RPMI7951 (cell line): ENCODE measurements around the gene CPVL. TPM values are rescaled to one million over a fixed set of nuclear protein-coding genes. Genes with fewer than 3 reads are reported as not detected.

Experiments
- DNase-seq: peaks from one replicate; pipeline ENCODE4 v3.0.0-alpha.2; 2012; ENCODE audit warnings: low read depth
- total RNA-seq: library from RNA; depleted of rRNA; stranded (reverse); fragments of >200 nt; shearing (Covaris generic); gene quantifications from 2 replicates; pipeline ENCODE4 v1.2.3, GENCODE V29; 2014

The CPVL gene
- total RNA-seq, 1 experiment from 2014 or later = 3.8 TPM

DNA sequence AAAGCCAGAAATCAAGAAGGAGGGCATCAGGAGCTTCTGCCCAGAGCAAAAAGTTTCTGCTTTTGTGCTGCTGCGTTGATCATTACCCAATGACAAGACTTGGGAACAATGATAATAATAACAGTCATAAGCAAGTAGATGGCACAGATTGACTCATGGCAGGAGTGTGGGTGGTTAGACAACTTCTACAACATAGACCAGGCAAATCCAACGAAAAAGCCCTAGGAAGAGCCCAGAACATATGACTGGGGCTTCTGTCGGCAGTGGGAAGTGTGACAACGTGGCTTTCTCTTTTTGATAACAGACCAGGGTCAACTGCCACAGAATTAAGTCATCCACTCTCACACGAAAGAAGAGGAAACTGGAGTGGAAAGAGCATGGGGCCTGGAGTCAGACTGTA, 102.8 kb downstream of the CPVL start:
- DNase-seq = no peak

- no peak for DNase-seq
Observed at GRCh38 chr7:29042824-29043231, 103.5 kb downstream of the CPVL start.

DNA sequence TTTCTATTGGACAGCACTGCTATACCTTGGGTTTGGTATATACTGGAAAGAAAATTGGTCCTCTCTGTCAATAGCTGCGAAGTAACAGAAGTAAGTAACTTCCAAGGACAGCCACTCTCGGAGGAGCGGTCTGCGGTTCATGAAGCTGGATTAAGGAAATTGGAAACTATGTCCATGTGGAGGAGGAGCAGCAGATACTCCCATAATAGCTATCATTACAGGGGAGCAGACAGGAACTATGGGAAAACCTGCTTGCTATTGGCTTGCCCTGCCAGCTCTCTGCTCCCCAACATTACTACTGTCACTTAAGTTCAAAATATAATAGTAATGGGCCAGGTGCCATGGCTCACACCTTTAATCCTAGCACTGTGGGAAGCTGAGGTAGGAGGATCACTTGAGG, 104.3 kb downstream of the CPVL start:
- DNase-seq = no peak

- no peak for DNase-seq
Observed at GRCh38 chr7:29040579-29040925, 105.8 kb downstream of the CPVL start.

DNA sequence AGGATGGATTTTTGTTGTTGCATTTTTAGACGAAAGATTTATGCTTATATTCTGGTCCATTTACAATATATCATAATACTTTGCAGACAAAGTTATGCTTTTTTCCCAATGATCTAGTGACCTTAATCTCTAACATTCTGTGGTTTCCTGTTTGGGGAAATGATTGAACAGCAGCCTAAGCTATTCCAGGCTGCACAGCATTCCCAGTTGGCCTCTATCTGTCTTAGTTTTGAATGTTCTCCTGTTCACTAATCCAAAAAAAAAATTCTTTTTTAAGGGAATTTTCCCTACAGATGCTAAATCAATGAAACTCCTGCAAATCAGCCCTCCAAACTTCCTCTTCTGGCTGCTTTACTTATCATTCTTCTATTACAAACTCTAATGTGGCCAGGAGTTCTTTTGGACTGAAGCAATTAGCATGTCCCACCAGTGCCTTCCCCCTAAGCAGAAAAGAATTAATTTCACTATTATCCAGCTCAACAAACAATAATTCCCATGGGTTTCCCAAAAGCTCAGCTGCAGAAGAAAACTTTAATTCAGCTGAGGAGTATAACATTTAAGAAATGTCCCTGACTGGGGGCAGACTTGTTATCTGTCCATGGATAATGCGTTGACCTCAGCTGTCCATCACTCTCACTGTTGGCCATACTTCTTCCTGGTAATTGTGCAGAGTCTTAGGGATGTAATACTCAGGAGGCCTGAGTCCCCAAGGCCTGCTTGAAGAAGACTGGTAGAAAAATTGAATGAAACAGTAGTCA, 106.3 kb downstream of the CPVL start:
- peak; percentile 50 for DNase-seq

DNA sequence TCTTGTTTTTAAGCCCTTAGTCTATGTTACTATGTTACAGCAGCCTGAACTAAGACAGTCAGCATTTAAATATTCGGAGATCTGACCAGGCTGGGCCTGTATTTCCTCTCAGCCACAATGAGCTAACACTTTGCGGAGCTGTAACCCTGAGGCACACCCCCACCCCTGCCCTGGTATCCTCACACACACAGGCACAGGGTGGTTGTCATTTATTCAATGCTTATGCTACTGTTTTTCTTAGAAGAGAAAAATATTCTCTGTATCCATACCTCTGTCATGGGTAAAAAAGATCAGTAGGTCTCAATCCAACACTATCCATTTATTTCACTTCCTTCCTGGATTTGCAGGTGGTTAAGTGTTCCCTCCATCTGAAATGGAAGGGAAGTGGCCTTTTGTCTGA, 107.9 kb downstream of the CPVL start:
- DNase-seq = peak; percentile 21

DNA sequence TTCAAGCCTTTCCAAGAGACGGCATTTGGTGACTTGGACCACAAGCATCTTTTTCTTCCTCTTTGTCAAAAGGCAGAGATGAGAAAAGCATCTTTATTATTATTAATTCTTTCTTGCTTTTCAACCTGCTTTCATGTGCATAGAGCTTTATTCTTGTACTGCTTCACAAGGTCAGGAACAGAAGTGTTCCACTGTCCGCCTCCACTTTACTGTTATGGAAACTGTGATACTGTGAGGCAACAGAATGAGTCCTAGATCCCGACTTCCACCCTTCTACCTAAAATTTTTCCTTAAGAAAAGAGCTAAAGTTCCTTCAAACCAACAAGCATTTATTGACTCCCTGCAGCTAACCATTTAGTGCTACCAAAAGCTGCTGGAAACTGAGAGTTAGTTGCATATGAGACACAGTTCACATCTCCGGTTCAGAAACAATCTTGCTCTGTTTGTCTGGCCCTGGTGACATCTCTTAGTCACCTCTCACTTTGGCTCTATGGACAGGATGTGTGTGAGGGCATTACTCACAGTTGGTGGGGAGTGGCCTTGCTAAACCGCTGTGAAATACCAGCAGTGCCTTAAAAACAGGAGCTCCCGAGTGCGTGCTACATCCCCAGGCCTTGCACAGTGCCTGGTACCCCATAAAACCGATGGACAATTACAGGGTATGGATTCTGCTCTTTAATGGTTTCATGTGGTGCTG, 111.1 kb downstream of the CPVL start:
- DNase-seq = peak; percentile 96

DNA sequence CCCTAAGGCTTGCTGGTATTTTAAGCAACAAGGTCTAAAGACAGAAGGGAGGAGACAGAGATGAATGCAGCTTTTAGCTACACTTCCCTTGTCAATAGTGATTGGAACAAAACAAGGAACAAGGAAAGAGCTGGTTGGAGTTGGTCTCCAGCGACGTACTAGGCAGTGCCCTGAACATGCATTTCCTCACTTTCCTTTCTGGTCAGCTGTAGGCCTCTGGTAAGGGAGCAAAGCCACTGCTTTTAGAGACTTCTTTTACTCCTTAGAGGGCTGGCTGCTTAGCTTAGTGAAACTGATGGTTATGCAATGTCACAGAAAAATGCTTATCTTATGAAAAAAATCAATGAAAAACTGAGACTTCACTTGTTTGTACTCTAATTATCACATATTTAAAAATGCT, 112.8 kb downstream of the CPVL start:
- no peak for DNase-seq

GRCh38 chr7:29032146-29032545, 114.2 kb downstream of the CPVL start:
- no peak for DNase-seq

DNA sequence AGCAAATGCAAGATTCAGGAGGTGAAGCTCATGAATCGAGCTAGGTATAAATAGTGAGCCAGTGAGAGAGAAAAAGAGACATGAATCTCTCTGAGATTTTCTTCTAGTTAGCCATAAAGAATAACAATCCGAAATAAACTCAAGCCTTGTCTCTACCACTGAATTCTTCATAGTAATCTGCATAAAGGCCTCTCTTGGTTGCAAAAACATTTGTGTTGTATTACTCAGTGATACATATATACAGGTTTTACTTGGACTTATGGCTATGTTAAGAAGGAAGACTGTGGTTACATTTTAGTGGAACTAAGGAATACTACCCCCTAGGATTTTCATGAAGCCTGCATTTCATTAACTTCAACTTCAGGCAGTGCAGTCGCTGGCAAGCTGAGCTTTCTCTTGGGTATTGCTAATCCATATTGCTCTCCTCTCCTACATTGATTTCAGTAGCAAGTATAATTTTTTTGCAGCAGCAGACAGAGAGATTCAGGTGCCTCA, 115.5 kb downstream of the CPVL start:
- no peak for DNase-seq

- DNase-seq = no peak
Observed at GRCh38 chr7:29022291-29022988, 123.9 kb downstream of the CPVL start.

- DNase-seq = no peak
Observed at GRCh38 chr7:29019896-29020295, 126.4 kb downstream of the CPVL start.

- DNase-seq = no peak
Observed at GRCh38 chr7:29019387-29019786, 127.0 kb downstream of the CPVL start.

GRCh38 chr7:29017713-29018112, 128.6 kb downstream of the CPVL start:
- peak; percentile 85 for DNase-seq

- DNase-seq = no peak
Observed at GRCh38 chr7:29014725-29015124, 131.6 kb downstream of the CPVL start.

DNA sequence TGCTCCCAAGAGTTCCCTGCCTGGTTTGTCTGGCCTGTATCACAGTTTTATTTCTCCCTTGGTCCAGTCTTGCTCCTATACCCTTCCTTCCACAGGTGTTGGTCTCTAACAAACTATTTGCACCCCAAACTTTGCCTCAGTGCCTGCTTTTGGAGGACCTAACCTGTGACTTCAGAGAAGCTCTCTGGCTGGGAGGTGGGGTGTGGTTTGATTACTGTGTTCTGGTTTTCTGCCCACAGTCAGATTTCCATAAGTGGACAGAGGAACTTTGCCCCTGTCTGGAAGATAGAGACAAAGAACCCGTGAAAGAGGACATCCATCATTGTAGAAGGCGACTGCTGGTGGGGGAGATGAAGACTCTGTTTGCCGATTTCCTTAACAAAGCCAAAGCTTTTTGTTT, 132.4 kb downstream of the CPVL start:
- no peak for DNase-seq

DNA sequence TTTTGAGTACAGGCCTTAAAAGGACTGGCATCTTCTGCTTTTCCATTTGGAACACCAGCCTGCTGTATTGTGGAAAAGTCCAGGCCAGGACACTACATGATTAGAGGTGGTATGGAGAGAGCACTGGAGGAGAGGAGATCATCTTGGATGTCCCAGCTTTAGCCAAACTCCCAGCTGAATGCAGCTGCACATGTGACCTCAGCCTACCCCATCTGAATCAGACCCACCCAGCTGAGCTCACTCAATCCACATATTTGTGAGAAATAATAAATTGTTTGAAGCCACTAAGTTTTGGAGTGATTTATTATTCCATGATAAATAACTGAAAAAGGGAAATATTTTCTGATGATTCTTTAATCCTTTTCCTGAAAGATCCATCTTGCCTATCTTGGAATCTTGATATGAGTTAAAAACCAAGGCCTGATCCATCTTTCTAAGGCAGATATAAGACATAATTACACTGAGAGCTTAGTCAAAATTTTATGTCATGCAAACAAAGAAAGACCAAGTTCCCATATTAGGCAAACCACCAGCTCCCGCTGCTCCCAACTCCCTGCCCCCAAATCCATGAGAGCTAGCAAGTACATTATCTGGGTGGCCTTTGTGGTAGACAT, 133.1 kb downstream of the CPVL start:
- DNase-seq = no peak

- DNase-seq = no peak
Observed at GRCh38 chr7:29009947-29010346, 136.4 kb downstream of the CPVL start.

- DNase-seq = no peak
Observed at GRCh38 chr7:29008590-29008989, 137.7 kb downstream of the CPVL start.

DNA sequence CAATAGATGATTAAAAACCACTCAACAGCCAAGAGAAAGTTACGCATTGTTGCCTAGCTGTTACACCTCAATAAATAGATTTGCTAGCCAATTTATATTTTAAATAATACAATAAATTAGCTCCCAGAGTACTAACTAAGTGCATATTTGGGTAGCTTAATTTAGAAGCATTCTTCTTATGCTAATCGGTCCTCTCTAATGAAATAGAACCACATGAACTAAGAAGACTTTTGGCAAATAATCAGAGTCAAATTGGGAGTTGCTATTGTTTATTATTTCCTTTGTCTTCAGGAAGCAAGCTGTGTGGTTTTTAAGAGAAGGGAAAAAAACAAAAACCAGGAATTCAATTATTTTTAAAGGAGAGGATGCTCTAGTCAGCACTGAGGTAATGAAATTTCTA, 139.2 kb downstream of the CPVL start:
- no peak for DNase-seq

- peak; percentile 61 for DNase-seq
Observed at GRCh38 chr7:29005829-29006228, 140.5 kb downstream of the CPVL start.

DNA sequence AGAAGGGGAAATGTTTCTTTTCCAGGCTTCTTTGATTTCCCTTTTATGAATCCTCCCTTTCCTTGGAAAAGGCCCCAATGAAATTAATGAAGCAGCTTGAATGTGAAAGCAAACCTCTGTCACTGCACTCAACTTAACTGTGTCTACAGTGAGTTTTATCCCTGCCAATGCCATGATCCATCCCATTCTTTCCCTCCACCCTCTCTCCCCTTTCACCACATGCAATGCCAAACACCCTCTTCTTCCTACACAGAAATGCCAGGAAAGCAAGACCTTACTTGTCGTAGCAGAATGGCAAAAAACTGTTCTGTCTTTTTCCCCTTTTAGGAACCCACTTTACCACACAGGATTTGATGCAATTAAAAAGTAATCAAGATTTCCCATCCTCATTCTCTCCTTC, 140.9 kb downstream of the CPVL start:
- DNase-seq = no peak
